Activated CD8-positive, alpha-beta memory T cell treated with anti-CD3 and anti-CD28 coated beads, Interleukin-2, amount 50 U/mL, for 24 hours (primary cell): ENCODE results near the gene CCDC201.
"Not testable (repeated sequence)": the region's sequence is repeated elsewhere in the genome, so short reads cannot be mapped to it uniquely, and the experiment has no call there.

Experiments used
- DNase-seq: peaks from one replicate; pipeline ENCODE4 v3.0.0-alpha.2; 2020; ENCODE audit errors: extremely low read depth

CCDC201 gene

DNA sequence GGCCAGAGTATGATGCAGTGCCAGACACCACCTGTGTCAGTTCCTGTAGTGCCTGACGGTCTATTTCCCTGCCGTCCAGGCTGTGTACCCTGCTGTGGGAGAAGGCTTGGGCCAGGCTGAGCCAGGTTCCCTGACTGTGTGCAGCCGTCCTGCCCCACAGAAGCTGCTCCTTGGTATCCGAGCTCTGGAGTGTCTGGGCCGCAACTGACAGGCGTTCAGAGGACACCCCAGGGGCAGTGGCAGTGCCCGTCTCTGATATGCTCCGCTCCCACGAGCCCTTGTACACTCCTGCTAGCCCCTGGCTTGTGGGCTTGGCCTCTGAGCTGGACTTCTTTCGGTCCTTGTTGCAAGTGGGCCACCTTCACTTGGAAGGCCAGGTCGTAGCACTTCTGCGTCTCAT is 55.0 kb downstream of the CCDC201 start:
- not testable (repeated sequence) for DNase-seq

DNA sequence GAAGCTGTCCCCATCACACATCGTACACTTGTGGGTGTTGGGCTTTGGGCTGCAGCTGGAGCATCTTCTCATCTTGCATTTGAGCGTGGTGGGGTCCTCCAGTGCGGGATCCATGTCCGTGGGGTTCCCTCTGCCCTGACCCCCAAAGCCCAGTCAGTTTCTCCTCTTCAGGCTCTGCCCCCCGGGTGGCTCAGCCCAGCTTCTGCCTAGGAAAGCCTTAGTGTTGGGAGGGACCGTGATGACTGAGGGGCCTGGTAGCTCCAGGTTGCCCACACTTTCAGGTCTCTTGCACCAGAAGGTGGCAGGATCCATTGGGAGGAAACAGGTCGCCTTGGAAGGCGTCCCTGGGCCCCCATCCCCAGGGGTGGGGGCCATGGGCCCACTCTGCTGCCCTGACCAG is 55.9 kb downstream of the CCDC201 start:
- DNase-seq, result not testable (repeated sequence)

DNA sequence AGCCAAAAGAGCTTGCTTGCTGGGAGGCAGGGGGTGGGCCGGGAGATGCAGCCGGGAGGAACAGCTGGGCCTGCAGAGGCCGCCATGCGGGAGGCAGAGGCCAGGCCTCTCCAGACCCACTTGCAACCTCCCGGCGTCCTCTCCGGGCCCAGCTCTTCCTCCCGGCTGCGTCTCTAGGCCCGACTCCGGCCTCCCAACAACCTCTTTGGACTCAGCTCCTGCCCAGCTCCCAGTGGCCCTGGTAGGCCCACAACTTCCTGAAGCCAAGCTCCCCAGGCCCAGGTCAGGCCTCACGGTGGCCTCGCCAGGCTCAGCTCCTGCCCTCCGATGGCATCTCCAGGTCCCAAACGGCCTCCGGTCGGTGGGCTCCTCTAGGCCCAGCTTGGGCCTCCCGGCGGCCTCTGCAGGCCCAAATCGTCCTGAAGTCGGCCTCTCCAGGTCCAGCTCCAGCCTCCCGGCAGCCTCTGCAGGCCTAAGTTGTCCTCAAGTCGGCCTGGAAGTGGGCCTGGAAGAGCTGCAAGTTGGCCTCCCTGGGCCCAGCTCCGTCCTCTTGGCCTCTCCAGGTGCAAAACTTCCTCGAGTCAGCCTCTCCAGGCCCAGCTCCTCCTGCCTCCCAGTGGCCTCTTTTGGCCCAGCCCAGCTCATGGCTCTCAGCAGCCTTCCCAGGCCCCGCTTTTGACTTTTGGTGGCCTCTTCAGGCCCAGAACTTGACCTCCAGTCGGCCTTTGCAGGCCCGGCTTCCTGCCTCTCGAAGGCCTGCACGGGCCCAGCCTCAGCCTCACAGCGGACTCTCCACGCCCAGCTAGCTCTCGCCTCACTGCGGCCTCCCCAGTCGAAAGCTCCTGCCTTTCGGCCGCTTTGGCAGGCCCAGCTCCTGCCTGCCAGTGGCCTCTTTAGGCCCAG is 58.4 kb downstream of the CCDC201 start:
- not testable (repeated sequence) for DNase-seq

DNA sequence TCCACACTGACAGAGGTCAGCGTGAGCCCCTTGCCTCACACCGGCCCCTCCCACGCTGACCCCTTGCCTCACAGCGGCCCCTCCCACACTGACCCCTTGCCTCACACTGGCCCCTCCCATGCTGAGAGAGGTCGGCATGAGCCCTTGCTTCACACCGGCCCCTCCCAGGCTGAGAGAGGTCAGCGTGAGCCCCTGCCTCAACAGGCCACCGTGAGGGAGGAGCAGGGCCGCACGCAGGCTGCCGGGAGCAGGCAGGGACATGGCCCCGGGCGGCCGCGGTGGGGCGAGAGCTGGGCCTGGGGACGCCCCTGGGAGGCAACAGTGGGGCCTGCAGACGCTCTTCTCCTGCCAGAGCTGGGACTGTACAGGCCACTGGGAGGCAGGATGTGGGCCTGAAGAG is 59.1 kb downstream of the CCDC201 start:
- not testable (repeated sequence) for DNase-seq

DNA sequence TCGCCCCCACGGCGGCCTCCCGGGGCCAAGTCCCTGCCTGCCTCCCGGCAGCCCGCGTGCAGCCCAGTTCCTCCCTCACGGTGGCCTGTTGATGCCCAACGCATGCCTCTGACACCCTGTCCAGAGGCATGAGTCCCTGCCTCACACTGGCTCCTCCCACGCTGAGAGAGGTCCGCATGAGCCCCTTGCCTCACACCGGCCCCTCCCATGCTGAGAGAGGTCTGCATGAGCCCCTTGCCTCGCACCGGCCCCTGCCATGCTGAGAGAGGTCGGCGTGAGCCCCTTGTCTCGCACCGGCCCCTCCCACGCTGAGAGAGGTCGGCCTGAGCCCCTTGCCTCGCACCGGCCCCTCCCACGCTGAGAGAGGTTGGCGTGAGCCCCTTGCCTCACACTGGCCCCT is 59.9 kb downstream of the CCDC201 start:
- no peak for DNase-seq

DNA sequence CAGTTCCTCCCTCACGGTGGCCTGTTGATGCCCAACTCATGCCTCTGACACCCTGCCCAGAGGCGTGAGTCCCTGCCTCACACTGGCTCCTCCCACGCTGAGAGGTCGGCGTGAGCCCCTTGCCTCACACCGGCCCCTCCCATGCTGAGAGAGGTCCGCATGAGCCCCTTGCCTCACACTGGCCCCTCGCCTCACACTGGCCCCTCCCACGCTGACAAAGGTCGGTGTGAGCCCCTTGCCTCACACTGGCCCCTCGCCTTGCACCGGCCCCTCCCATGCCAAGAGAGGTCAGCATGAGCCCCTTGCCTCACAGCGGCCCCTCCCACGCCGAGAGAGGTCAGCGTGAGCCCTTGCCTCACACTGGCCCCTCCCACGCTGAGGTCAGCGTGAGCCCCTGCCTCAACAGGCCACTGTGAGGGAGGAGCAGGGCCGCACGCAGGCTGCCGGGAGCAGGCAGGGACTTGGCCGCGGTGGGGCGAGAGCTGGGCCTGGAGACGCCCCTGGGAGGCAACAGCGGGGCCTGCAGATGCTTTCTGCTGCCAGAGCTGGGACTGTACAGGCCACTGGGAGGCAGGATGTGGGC is 61.1 kb downstream of the CCDC201 start:
- DNase-seq, result not testable (repeated sequence)

DNA sequence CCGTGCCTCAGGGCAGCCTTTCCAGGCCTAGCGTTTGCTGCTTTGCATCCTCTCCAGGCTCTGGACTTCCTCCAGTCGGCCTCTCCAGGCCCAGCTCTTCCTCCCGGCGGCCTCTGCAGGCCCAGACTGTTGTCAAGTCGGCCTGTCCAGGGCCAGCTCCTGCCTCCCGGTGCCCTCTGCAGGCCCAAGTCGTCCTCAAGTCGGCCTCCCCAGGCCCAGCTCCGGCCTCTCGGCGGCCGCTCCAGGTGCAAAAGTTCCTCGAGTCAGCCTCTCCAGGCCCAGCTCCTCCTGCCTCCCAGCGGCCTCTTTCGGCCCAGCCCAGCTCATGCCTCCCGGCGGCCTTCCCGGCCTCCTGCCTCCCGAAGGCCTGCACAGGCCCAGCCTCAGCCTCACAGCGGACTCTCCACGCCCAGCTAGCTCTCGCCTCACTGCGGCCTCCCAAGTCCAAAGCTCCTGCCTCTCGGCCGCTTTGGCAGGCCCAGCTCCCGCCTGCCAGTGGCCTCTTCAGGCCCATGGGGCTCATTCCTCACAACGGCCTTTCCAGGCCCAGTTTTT is 62.4 kb downstream of the CCDC201 start:
- DNase-seq, result not testable (repeated sequence)
